Mucosa of descending colon (tissue), 3 donors: ENCODE results near the gene ADD1. TPM values are rescaled to one million over a fixed set of nuclear protein-coding genes. Genes with fewer than 3 reads are reported as not detected.

Experiments used
- ATAC-seq: fragments of 200-7000 bp; cut with Tn5 transposase; one replicate; pipeline ENCODE4 v1.9.1; 2020; ENCODE audit warnings: mild to moderate bottlenecking, moderate library complexity
- DNase-seq, 3 donors: peaks; one replicate each; pipeline ENCODE4 v3.0.0-alpha.2; 2020
- H3K36me3 ChIP-seq: fragments of 200-600 bp; one replicate; pipeline ENCODE4 v1.8.0; 2021; ENCODE audit warnings: low read depth, mild to moderate bottlenecking
- H3K4me1 ChIP-seq: fragments of 200-600 bp; one replicate; pipeline ENCODE4 v1.8.0; 2021; ENCODE audit warnings: low read depth, mild to moderate bottlenecking
- H3K4me3 ChIP-seq: fragments of 200-600 bp; one replicate; pipeline ENCODE4 v1.8.0; 2021; ENCODE audit warnings: mild to moderate bottlenecking
- H3K9me3 ChIP-seq: fragments of 200-600 bp; one replicate; pipeline ENCODE4 v1.8.0; 2021; ENCODE audit warnings: mild to moderate bottlenecking
- intact Hi-C, 2 donors: fragments of 100-400 bp; cut with DNase I in 1 of 2; cut with micrococcal nuclease in 1 of 2; formaldehyde crosslinking; loops; one replicate each; pipeline versions ENCODE4 v1.11.0 to v1.11.1; 2022; cut with DNase I, micrococcal nuclease
- total RNA-seq, 3 donors: library from RNA; stranded (reverse); fragmentation: NEBNext Ultra II Directional in 2 of 3; extraction: Animal tissue kit (Norgen Biotek cat#: 25700) in 2 of 3; gene quantifications; one replicate each; pipeline versions ENCODE4 v1.2.1 to v1.2.4, GENCODE V29; 2021 to 2023
- TF ChIP-seq, protein P1 (sequence below): fragments of 200-600 bp; IDR thresholded peaks from one replicate; pipeline ENCODE4 v1.8.0; 2022; ENCODE audit warnings: antibody characterized with exemption, mild to moderate bottlenecking
- donor health status: DM: no; HTN: no; CAD: no; lungs with moderate emphysema.
- donor health status: DM: no; HTN: no; CAD: no.
- donor health status: DM: no; HTN: yes; CAD: no.

The ADD1 gene
- total RNA-seq, 3 donors from 2014 or later: 201 to 373 (median 261) TPM

DNA sequence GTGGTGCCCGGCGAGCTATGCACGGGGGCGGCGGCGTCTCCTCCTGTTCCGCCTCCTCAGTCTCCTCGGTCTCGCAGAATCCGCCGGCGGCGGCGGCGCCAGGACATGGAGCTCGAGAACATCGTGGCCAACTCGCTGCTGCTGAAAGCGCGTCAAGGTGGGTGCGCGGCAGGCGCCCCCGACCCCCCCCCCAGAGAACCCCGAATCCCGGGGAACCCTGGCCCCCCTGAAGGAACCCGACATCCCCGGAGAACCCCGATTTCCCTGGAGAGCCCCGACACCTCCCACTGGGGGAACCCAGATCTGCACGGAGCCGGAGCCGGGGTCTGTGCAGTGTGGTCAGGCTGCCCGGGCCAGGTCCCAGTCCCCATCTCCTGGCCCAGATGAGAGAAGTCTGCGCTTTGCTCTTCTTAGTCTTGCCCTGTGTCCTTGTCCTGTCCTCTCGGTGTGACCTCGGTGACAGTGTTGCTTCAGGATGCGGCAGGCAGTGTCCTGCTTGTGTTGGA, 120.4 kb downstream of the ADD1 start:
- H3K4me1 ChIP-seq: peaks cover 18% of the 10 kb centered on the region
- intact Hi-C loops: no loop called here
- no peaks in the 10 kb centered on the region for H3K36me3 ChIP-seq
- TF ChIP-seq, protein P1, sequence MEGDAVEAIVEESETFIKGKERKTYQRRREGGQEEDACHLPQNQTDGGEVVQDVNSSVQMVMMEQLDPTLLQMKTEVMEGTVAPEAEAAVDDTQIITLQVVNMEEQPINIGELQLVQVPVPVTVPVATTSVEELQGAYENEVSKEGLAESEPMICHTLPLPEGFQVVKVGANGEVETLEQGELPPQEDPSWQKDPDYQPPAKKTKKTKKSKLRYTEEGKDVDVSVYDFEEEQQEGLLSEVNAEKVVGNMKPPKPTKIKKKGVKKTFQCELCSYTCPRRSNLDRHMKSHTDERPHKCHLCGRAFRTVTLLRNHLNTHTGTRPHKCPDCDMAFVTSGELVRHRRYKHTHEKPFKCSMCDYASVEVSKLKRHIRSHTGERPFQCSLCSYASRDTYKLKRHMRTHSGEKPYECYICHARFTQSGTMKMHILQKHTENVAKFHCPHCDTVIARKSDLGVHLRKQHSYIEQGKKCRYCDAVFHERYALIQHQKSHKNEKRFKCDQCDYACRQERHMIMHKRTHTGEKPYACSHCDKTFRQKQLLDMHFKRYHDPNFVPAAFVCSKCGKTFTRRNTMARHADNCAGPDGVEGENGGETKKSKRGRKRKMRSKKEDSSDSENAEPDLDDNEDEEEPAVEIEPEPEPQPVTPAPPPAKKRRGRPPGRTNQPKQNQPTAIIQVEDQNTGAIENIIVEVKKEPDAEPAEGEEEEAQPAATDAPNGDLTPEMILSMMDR: no peak
- peak in 2 of 3 donors; percentile 39 to 82 for DNase-seq
- peak; percentile 67 for ATAC-seq
- H3K4me3 ChIP-seq: peak overlapping the region; percentile 72
- H3K9me3 ChIP-seq: no peaks in the 10 kb centered on the region

DNA sequence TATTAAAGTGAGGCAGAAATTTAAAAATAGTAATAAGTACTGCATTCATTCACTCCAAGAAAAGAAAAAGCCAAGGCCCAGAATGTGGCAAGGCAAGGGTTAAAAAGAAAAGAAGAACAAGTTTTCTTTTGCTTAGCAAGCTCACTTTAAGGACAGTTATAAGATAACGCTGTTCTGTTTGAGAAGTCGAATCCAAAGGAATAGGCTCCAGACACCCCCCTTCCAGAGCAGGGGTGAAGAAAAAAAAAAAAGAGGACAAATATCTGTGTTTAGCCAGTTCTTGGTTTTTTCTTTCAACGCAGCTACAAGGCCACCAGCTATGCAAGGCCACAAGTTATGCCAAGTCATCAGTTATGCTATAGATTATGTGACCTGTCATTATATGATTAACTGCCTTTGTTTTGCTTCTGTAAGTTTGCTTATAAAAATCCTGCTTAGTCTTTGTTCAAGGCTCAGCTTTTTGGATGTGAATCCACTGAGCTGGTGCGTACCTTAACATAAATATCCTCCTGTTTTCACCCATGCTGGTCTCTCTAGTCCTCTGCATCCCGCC, 121.1 kb downstream of the ADD1 start:
- Histone ChIP-seq H3K4me1 (peaks cover 18% of the 10 kb centered on the region), H3K36me3 (no peaks in the 10 kb centered on the region), H3K9me3 (no peaks in the 10 kb centered on the region), H3K4me3 (no peak overlapping the region)
- intact Hi-C loops: no loop called here
- TF ChIP-seq, protein P1: no peak
- DNase-seq: no peak
- no peak for ATAC-seq

DNA sequence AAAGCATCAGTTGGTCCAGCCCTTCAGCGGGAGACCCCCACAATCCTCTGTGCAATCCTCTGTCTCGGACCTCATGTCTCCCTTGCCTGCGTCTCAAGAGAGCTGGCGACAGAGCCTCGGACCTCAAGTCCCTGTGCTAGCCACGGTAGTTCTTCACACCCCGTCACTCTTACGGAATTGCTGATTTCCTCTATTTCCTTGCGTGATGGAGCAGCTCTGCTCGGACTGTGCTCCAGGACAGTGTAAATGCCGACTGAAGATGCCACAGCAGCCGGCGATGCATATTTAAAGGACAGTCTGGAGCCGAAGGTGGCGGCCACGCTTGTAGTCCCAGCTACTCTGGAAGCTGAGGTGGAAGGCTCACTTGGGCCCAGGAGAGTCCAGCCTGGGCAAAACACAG, 121.6 kb downstream of the ADD1 start:
- ATAC-seq (no peak), DNase-seq (no peak)
- intact Hi-C loops: no loop called here
- Histone ChIP-seq H3K9me3 (no peaks in the 10 kb centered on the region), H3K4me3 (no peak overlapping the region), H3K4me1 (peaks cover 18% of the 10 kb centered on the region), H3K36me3 (no peaks in the 10 kb centered on the region)
- TF ChIP-seq, protein P1: no peak

DNA sequence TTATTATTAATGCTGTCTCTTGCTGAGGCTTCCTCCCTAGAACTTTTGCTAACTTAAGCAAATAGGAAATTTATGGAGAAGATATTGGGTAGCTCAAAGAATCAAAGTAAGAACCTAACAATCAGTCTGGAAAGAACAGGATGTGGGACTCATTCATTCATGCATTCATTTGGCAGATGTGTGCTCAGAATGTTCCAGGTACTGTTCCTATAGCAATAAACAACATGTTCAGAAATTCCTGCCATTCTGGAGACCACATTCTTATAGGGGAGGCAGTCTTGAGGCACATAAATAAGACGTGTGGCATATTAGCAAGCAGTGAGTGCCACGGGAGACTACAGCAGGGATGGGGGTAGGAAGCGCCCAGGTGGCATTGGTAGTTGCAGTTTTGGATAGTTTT, 124.7 kb downstream of the ADD1 start:
- no peak overlapping the region for H3K4me3 ChIP-seq
- intact Hi-C loops: no loop called here
- no peak for DNase-seq
- no peaks in the 10 kb centered on the region for H3K9me3 ChIP-seq
- TF ChIP-seq, protein P1: no peak
- H3K4me1 ChIP-seq: peaks cover 5% of the 10 kb centered on the region
- no peak for ATAC-seq
- H3K36me3 ChIP-seq: no peaks in the 10 kb centered on the region

DNA sequence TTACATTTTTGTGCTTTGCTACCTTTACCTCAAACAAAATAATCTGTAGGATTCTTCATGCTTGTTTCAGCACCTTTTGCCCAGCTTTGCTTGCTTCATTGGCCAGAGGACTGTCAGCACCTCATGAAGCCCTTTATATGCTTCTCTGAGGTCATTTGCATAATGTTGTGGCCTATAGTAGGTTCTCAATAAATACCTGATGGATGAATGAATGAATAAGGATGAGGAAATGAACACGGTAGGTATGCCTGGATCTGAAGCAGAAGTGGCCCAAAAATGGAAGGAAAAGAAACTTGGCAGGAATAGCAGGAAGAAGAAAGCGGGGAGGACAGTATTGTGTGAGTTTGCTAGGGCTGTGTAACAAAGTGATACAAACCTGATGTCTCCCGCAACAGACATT, 127.6 kb downstream of the ADD1 start:
- Histone ChIP-seq H3K36me3 (no peaks in the 10 kb centered on the region), H3K4me3 (no peak overlapping the region), H3K4me1 (no peaks in the 10 kb centered on the region), H3K9me3 (no peaks in the 10 kb centered on the region)
- TF ChIP-seq, protein P1: no peak
- no peak for DNase-seq
- no peak for ATAC-seq
- intact Hi-C loops: no loop called here
